Stimulated activated naive CD4-positive, alpha-beta T cell (primary cell): ENCODE measurements around the gene D2HGDH.
"Not testable (repeated sequence)": the region's sequence is repeated elsewhere in the genome, so short reads cannot be mapped to it uniquely, and the experiment has no call there.

Experiments
- DNase-seq, 6 experiments: peaks; one replicate each; lab custom pipeline; 2025; lab: John Stamatoyannopoulos, UW

The D2HGDH gene

GRCh38 chr2:241794250-241794823 is 59.9 kb downstream of the D2HGDH start:
- no peak for DNase-seq

- no peak for DNase-seq
These were observed 60.9 kb downstream of the D2HGDH start for GRCh38 chr2:241795021-241795999.

GRCh38 chr2:241796209-241796608 is 61.8 kb downstream of the D2HGDH start:
- DNase-seq: no peak

- DNase-seq: no peak
These were observed 62.2 kb downstream of the D2HGDH start for GRCh38 chr2:241796610-241797138.

- DNase-seq: no peak
These were observed 63.1 kb downstream of the D2HGDH start for GRCh38 chr2:241797441-241798080.

GRCh38 chr2:241798081-241798630 is 63.7 kb downstream of the D2HGDH start:
- no peak for DNase-seq

GRCh38 chr2:241798631-241799521 is 64.4 kb downstream of the D2HGDH start:
- DNase-seq: no peak

GRCh38 chr2:241799522-241800197 is 65.2 kb downstream of the D2HGDH start:
- DNase-seq: no peak

GRCh38 chr2:241800198-241800903 is 65.9 kb downstream of the D2HGDH start:
- not testable (repeated sequence) for DNase-seq

- no peak for DNase-seq
These were observed 67.4 kb downstream of the D2HGDH start for GRCh38 chr2:241801611-241802420.

- DNase-seq: no peak
These were observed 68.2 kb downstream of the D2HGDH start for GRCh38 chr2:241802421-241803318.

- DNase-seq: peak in 2 of 6 experiments; percentile 33 to 39
These were observed 69.2 kb downstream of the D2HGDH start for GRCh38 chr2:241803387-241804325.

- DNase-seq: peak in 1 of 6 experiments; percentile 43
These were observed 70.1 kb downstream of the D2HGDH start for GRCh38 chr2:241804326-241805229.

- DNase-seq: not testable (repeated sequence)
These were observed 71.8 kb downstream of the D2HGDH start for GRCh38 chr2:241806217-241806616.

- DNase-seq: no peak
These were observed 73.8 kb downstream of the D2HGDH start for GRCh38 chr2:241808051-241808720.
